ENCODE results near the gene HUS1. TPM values are rescaled to one million over a fixed set of nuclear protein-coding genes. Genes with fewer than 3 reads are reported as not detected.

The HUS1 gene
- total RNA-seq: 10 to 100 TPM; 56.9 to 71.0 (median 59.4) TPM
- 37.8 TPM for total RNA-seq (2013)
- total RNA-seq: 31.8 to 55.4 (median 42.3) reads per million in 29 experiments

GRCh38 chr7:47979145-47979831 is at the start of gene HUS1:
Gene HUS1 (minus strand): TSS chr7:47979615. CDS start chr7:47979519, 96 bp downstream.
- peak within 1 kb of the TSS; percentile 91 to 95 (median 94) for H3K4me3 Mint-ChIP-seq
- no peaks in the 10 kb centered on the region for H3K9me3 ChIP-seq

GRCh38 chr7:48028938-48029337 is 49.5 kb upstream of the HUS1 start, which contains the start of gene SUN3:
Gene SUN3 (minus strand): TSS chr7:48029107. CDS start chr7:48028938, 169 bp downstream.
- H3K4me1 ChIP-seq (ENCODE audit: control insufficient read depth in 1 of 2, extremely low read depth in 1 of 2, insufficient read depth in 2 of 2, low read length in 2 of 2): no peaks in the 10 kb centered on the region
- no peak for DNase-seq
- no peaks in the 10 kb centered on the region for H3K36me3 ChIP-seq (ENCODE audit: control insufficient read depth in 2 of 2, extremely low read depth in 1 of 2, insufficient read depth in 1 of 2, low read length in 1 of 2)
- H3K27me3 ChIP-seq (replicated peaks in 1 of 2; ENCODE audit: control insufficient read depth in 2 of 2, extremely low read depth in 1 of 2, insufficient read depth in 2 of 2, low read length in 1 of 2): peaks cover 0 to 4% of the 10 kb centered on the region in 2 experiments
- H3K27ac ChIP-seq (ENCODE audit: low read length): no peak within 1 kb of the TSS
- ATAC-seq (replicated peaks in 1 of 4): no peak
- Mint-ChIP-seq H3K27me3 (peaks cover 16 to 41% of the 10 kb centered on the region in 2 donors), H3K4me1 (no peaks in the 10 kb centered on the region), H3K27ac (no peak within 1 kb of the TSS), H3K9me3 (peaks cover 2 to 7% (median 4%) of the 10 kb centered on the region in 3 donors), H3K4me3 (no peak within 1 kb of the TSS), H3K36me3 (no peaks in the 10 kb centered on the region)
- ChIA-PET CTCF (no interaction called here), POLR2A (no interaction called here)
- WGBS (ENCODE audit: insufficient coverage): 80% methylated on average over 1 of the region's 6 CpGs
- H3K4me3 ChIP-seq (ENCODE audit: control insufficient read depth in 1 of 2, extremely low read depth in 1 of 2, low read length in 1 of 2): no peak within 1 kb of the TSS
- H3K9me3 ChIP-seq: no peaks in the 10 kb centered on the region

More at GRCh38 chr7:47979145-47979831, at the start of gene HUS1:
- 2% methylated on average over 50 of the region's 62 CpGs for WGBS (ENCODE audit: insufficient coverage)
- Histone ChIP-seq H3K36me3 (ENCODE audit: control insufficient read depth in 2 of 2, extremely low read depth in 1 of 2, insufficient read depth in 1 of 2, low read length in 1 of 2) (peaks cover 3 to 38% of the 10 kb centered on the region in 2 donors), H3K27me3 (replicated peaks in 1 of 2; ENCODE audit: control insufficient read depth in 2 of 2, extremely low read depth in 1 of 2, insufficient read depth in 2 of 2, low read length in 1 of 2) (no peaks in the 10 kb centered on the region), H3K4me3 (ENCODE audit: control insufficient read depth in 1 of 2, extremely low read depth in 1 of 2, low read length in 1 of 2) (peak within 1 kb of the TSS; percentile 62 to 90), H3K4me1 (ENCODE audit: control insufficient read depth in 1 of 2, extremely low read depth in 1 of 2, insufficient read depth in 2 of 2, low read length in 2 of 2) (peaks cover 9 to 10% of the 10 kb centered on the region in 2 experiments), H3K27ac (ENCODE audit: low read length) (peak within 1 kb of the TSS; percentile 95)
- ATAC-seq (replicated peaks in 1 of 4) (peak; percentile 98 to 99 (median 98)), DNase-seq (peak; percentile 81 to 93 (median 89))
- H3K4me1 Mint-ChIP-seq: peaks cover 27 to 34% (median 32%) of the 10 kb centered on the region in 3 donors
- peak within 1 kb of the TSS; percentile 99 to 100 for H3K27ac Mint-ChIP-seq
- ChIA-PET CTCF (interaction anchor here in 1 of 2 donors (1.7 kb wide), 1 partner anchor 131 kb away, joined by 5 read pairs; no protein-coding TSS in a partner anchor), POLR2A (interaction anchor here in 1 of 2 donors (0.6 kb wide), 2 partner anchors 9 to 65 kb away, joined by 3 to 4 read pairs; no protein-coding TSS in a partner anchor)
- H3K27me3 Mint-ChIP-seq: no peaks in the 10 kb centered on the region
- H3K9me3 Mint-ChIP-seq: no peaks in the 10 kb centered on the region
- H3K36me3 Mint-ChIP-seq: peaks cover 32% of the 10 kb centered on the region

GRCh38 chr7:48025624-48026023 is 46.2 kb upstream of the HUS1 start:
- no peak overlapping the region for H3K27ac ChIP-seq (ENCODE audit: low read length)
- Mint-ChIP-seq H3K27me3 (peaks cover 15 to 29% of the 10 kb centered on the region in 2 donors), H3K9me3 (peaks cover 12 to 22% (median 13%) of the 10 kb centered on the region in 3 donors), H3K4me3 (no peak overlapping the region), H3K4me1 (no peaks in the 10 kb centered on the region), H3K36me3 (no peaks in the 10 kb centered on the region), H3K27ac (no peak overlapping the region)
- ATAC-seq (replicated peaks in 1 of 4) (no peak), DNase-seq (no peak)
- H3K27me3 ChIP-seq (replicated peaks in 1 of 2; ENCODE audit: control insufficient read depth in 2 of 2, extremely low read depth in 1 of 2, insufficient read depth in 2 of 2, low read length in 1 of 2): peaks cover 0 to 4% of the 10 kb centered on the region in 2 experiments
- ChIA-PET POLR2A (no interaction called here), CTCF (no interaction called here)
- no peaks in the 10 kb centered on the region for H3K4me1 ChIP-seq (ENCODE audit: control insufficient read depth in 1 of 2, extremely low read depth in 1 of 2, insufficient read depth in 2 of 2, low read length in 2 of 2)
- H3K4me3 ChIP-seq (ENCODE audit: control insufficient read depth in 1 of 2, extremely low read depth in 1 of 2, low read length in 1 of 2): no peak overlapping the region
- H3K36me3 ChIP-seq (ENCODE audit: control insufficient read depth in 2 of 2, extremely low read depth in 1 of 2, insufficient read depth in 1 of 2, low read length in 1 of 2): no peaks in the 10 kb centered on the region
- no CpG with 5 or more reads among the region's 5 CpGs for WGBS (ENCODE audit: insufficient coverage)
- no peaks in the 10 kb centered on the region for H3K9me3 ChIP-seq

GRCh38 chr7:48017674-48018073 is 38.3 kb upstream of the HUS1 start:
- Histone ChIP-seq H3K9me3 (no peaks in the 10 kb centered on the region), H3K4me1 (ENCODE audit: control insufficient read depth in 1 of 2, extremely low read depth in 1 of 2, insufficient read depth in 2 of 2, low read length in 2 of 2) (no peaks in the 10 kb centered on the region), H3K27ac (ENCODE audit: low read length) (no peak overlapping the region), H3K4me3 (ENCODE audit: control insufficient read depth in 1 of 2, extremely low read depth in 1 of 2, low read length in 1 of 2) (no peak overlapping the region), H3K36me3 (ENCODE audit: control insufficient read depth in 2 of 2, extremely low read depth in 1 of 2, insufficient read depth in 1 of 2, low read length in 1 of 2) (no peaks in the 10 kb centered on the region), H3K27me3 (replicated peaks in 1 of 2; ENCODE audit: control insufficient read depth in 2 of 2, extremely low read depth in 1 of 2, insufficient read depth in 2 of 2, low read length in 1 of 2) (peaks cover 0 to 6% of the 10 kb centered on the region in 2 experiments)
- ChIA-PET POLR2A (no interaction called here), CTCF (no interaction called here)
- no peak overlapping the region for H3K4me3 Mint-ChIP-seq
- WGBS (ENCODE audit: insufficient coverage): 90% methylated on average over 3 of the region's 4 CpGs
- peaks cover 4 to 23% (median 13%) of the 10 kb centered on the region in 3 donors for H3K9me3 Mint-ChIP-seq
- ATAC-seq (replicated peaks in 1 of 4) (no peak), DNase-seq (no peak)
- H3K36me3 Mint-ChIP-seq: no peaks in the 10 kb centered on the region
- no peaks in the 10 kb centered on the region for H3K4me1 Mint-ChIP-seq
- H3K27me3 Mint-ChIP-seq: peaks cover 9 to 20% of the 10 kb centered on the region in 2 donors
- no peak overlapping the region for H3K27ac Mint-ChIP-seq

DNA sequence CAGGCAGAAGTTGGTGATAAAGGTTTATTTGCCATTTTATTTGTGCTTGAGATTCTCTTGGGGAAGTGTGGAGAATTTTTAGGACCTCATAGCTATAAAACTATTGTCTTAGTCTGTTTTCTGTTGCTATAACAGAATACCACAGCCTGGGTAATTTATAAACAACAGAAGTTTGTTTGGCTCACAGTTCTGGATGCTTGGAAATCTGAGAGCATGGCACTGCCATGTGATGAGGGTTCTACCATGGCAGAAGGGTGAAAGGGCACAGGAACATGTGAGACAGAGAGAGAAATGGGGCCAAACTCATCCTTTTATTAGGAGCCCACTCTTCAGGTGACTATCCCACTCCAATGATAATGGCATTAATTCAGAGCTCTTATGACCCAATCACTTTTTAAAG is 37.2 kb upstream of the HUS1 start:
- DNase-seq (no peak), ATAC-seq (replicated peaks in 1 of 4) (no peak)
- H3K4me1 Mint-ChIP-seq: no peaks in the 10 kb centered on the region
- Histone ChIP-seq H3K9me3 (no peaks in the 10 kb centered on the region), H3K27ac (ENCODE audit: low read length) (no peak overlapping the region), H3K27me3 (replicated peaks in 1 of 2; ENCODE audit: control insufficient read depth in 2 of 2, extremely low read depth in 1 of 2, insufficient read depth in 2 of 2, low read length in 1 of 2) (peaks cover 0 to 6% of the 10 kb centered on the region in 2 experiments), H3K4me1 (ENCODE audit: control insufficient read depth in 1 of 2, extremely low read depth in 1 of 2, insufficient read depth in 2 of 2, low read length in 2 of 2) (no peaks in the 10 kb centered on the region), H3K4me3 (ENCODE audit: control insufficient read depth in 1 of 2, extremely low read depth in 1 of 2, low read length in 1 of 2) (no peak overlapping the region), H3K36me3 (ENCODE audit: control insufficient read depth in 2 of 2, extremely low read depth in 1 of 2, insufficient read depth in 1 of 2, low read length in 1 of 2) (no peaks in the 10 kb centered on the region)
- no peak overlapping the region for H3K27ac Mint-ChIP-seq
- H3K9me3 Mint-ChIP-seq: peaks cover 0 to 19% (median 11%) of the 10 kb centered on the region in 3 donors
- ChIA-PET CTCF (no interaction called here), POLR2A (no interaction called here)
- H3K36me3 Mint-ChIP-seq: no peaks in the 10 kb centered on the region
- peaks cover 9 to 16% of the 10 kb centered on the region in 2 donors for H3K27me3 Mint-ChIP-seq
- no peak overlapping the region for H3K4me3 Mint-ChIP-seq

DNA sequence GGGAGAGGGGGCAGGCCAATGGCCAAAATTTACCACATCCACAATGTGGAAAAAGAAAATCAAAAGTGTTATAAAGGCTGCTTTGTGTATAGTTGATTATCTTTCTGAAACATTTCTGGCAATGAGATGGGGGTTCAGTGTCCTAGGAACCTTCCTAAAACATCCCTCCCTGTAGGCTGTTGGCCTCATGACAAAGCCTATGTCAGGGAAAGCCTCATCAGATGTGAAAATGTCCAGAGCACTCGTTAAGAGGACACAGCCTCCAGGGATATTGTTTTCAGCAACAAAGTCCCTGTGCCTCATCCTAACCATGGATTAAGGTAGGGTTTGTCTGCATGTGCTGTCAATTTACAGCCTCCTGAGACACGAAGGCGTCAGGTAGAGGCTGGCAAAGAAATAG is 32.5 kb upstream of the HUS1 start:
- peaks cover 0 to 11% of the 10 kb centered on the region in 2 experiments for H3K27me3 ChIP-seq (replicated peaks in 1 of 2; ENCODE audit: control insufficient read depth in 2 of 2, extremely low read depth in 1 of 2, insufficient read depth in 2 of 2, low read length in 1 of 2)
- WGBS (ENCODE audit: insufficient coverage): 100% methylated on average over 2 of the region's 3 CpGs
- H3K9me3 ChIP-seq: no peaks in the 10 kb centered on the region
- ATAC-seq (replicated peaks in 1 of 4) (no peak), DNase-seq (no peak)
- H3K27me3 Mint-ChIP-seq: peaks cover 13 to 14% of the 10 kb centered on the region in 2 donors
- H3K4me1 Mint-ChIP-seq: no peaks in the 10 kb centered on the region
- no peaks in the 10 kb centered on the region for H3K36me3 ChIP-seq (ENCODE audit: control insufficient read depth in 2 of 2, extremely low read depth in 1 of 2, insufficient read depth in 1 of 2, low read length in 1 of 2)
- no peak overlapping the region for H3K4me3 ChIP-seq (ENCODE audit: control insufficient read depth in 1 of 2, extremely low read depth in 1 of 2, low read length in 1 of 2)
- no peak overlapping the region for H3K27ac ChIP-seq (ENCODE audit: low read length)
- H3K9me3 Mint-ChIP-seq: peaks cover 0 to 5% (median 0%) of the 10 kb centered on the region in 3 donors
- H3K36me3 Mint-ChIP-seq: no peaks in the 10 kb centered on the region
- no peaks in the 10 kb centered on the region for H3K4me1 ChIP-seq (ENCODE audit: control insufficient read depth in 1 of 2, extremely low read depth in 1 of 2, insufficient read depth in 2 of 2, low read length in 2 of 2)
- no peak overlapping the region for H3K4me3 Mint-ChIP-seq
- POLR2A ChIA-PET: no interaction called here
- CTCF ChIA-PET: interaction anchor here (1.2 to 1.3 kb wide), 2 partner anchors 20 to 66 kb away, joined by 3 to 5 read pairs; no protein-coding TSS in a partner anchor
- H3K27ac Mint-ChIP-seq: peak overlapping the region in 1 of 2 donors; percentile 28

All from T-cell (primary cell).